ENCODE measurements around the gene VPS13D.

The VPS13D gene

GRCh38 chr1:12353981-12354380 is 124.2 kb downstream of the VPS13D start:
- Histone ChIP-seq H2BK5ac (ENCODE audit: low read depth, low read length, poor library complexity, severe bottlenecking) (no peak overlapping the region), H3K27ac (ENCODE audit: low read length, poor library complexity, severe bottlenecking) (no peak overlapping the region), H2BK120ac (ENCODE audit: low read depth, low read length) (no peak overlapping the region), H3K9ac (ENCODE audit: low read length) (no peak overlapping the region), H3K4me1 (ENCODE audit: control insufficient read depth, insufficient read depth, low read depth, low read length) (no peaks in the 10 kb centered on the region), H2AK5ac (ENCODE audit: low read length, severe bottlenecking) (no peak overlapping the region), H3K4me3 (ENCODE audit: insufficient read depth in 1 of 2, low read depth in 1 of 2, low read length in 2 of 2) (no peak overlapping the region), H4K91ac (ENCODE audit: low read length) (no peak overlapping the region), H2BK15ac (ENCODE audit: low read depth, poor library complexity, severe bottlenecking) (no peak overlapping the region), H3K9me3 (ENCODE audit: control insufficient read depth, low read length) (no peaks in the 10 kb centered on the region), H3K79me1 (replicated peaks; ENCODE audit: low read length, poor library complexity, severe bottlenecking) (no peaks in the 10 kb centered on the region), H3K14ac (ENCODE audit: low read length in 2 of 2) (no peak overlapping the region), H3K18ac (ENCODE audit: low read depth in 1 of 2, low read length in 2 of 2) (no peak overlapping the region), H3K4me2 (ENCODE audit: low read length, poor library complexity, severe bottlenecking) (no peak overlapping the region), H3K36me3 (ENCODE audit: control insufficient read depth in 1 of 2, insufficient read depth in 2 of 2, low read depth in 1 of 2, low read length in 2 of 2) (peaks cover 11 to 89% of the 10 kb centered on the region in 2 experiments), H2AFZ (ENCODE audit: low read depth, low read length) (no peak overlapping the region), H3K27me3 (ENCODE audit: control insufficient read depth in 1 of 2, insufficient read depth in 1 of 2, low read length in 2 of 2) (no peaks in the 10 kb centered on the region), H4K8ac (ENCODE audit: low read length) (no peak overlapping the region), H3K23ac (ENCODE audit: low read length in 2 of 2) (no peak overlapping the region), H2BK12ac (ENCODE audit: low read length in 2 of 2) (no peak overlapping the region), H3K4ac (ENCODE audit: low read depth in 1 of 2, low read length in 2 of 2) (no peak overlapping the region)
- no peak for DNase-seq
- WGBS = 89% methylated on average over 1 of the region's 1 CpG

- Histone ChIP-seq H3K23ac (ENCODE audit: low read length in 2 of 2) (no peak overlapping the region), H2BK12ac (ENCODE audit: low read length in 2 of 2) (no peak overlapping the region), H4K8ac (ENCODE audit: low read length) (no peak overlapping the region), H3K4me3 (ENCODE audit: insufficient read depth in 1 of 2, low read depth in 1 of 2, low read length in 2 of 2) (no peak overlapping the region), H3K27me3 (ENCODE audit: control insufficient read depth in 1 of 2, insufficient read depth in 1 of 2, low read length in 2 of 2) (no peaks in the 10 kb centered on the region), H3K18ac (ENCODE audit: low read depth in 1 of 2, low read length in 2 of 2) (no peak overlapping the region), H2BK5ac (ENCODE audit: low read depth, low read length, poor library complexity, severe bottlenecking) (no peak overlapping the region), H3K36me3 (ENCODE audit: control insufficient read depth in 1 of 2, insufficient read depth in 2 of 2, low read depth in 1 of 2, low read length in 2 of 2) (peaks cover 9 to 79% of the 10 kb centered on the region in 2 experiments), H3K4me2 (ENCODE audit: low read length, poor library complexity, severe bottlenecking) (no peak overlapping the region), H3K27ac (ENCODE audit: low read length, poor library complexity, severe bottlenecking) (no peak overlapping the region), H3K9ac (ENCODE audit: low read length) (no peak overlapping the region), H4K91ac (ENCODE audit: low read length) (no peak overlapping the region), H2AFZ (ENCODE audit: low read depth, low read length) (no peak overlapping the region), H3K4ac (ENCODE audit: low read depth in 1 of 2, low read length in 2 of 2) (no peak overlapping the region), H2BK15ac (ENCODE audit: low read depth, poor library complexity, severe bottlenecking) (no peak overlapping the region), H2AK5ac (ENCODE audit: low read length, severe bottlenecking) (no peak overlapping the region), H3K79me1 (replicated peaks; ENCODE audit: low read length, poor library complexity, severe bottlenecking) (no peaks in the 10 kb centered on the region), H3K14ac (ENCODE audit: low read length in 2 of 2) (no peak overlapping the region), H3K4me1 (ENCODE audit: control insufficient read depth, insufficient read depth, low read depth, low read length) (no peaks in the 10 kb centered on the region), H3K9me3 (ENCODE audit: control insufficient read depth, low read length) (no peaks in the 10 kb centered on the region), H2BK120ac (ENCODE audit: low read depth, low read length) (no peak overlapping the region)
- WGBS = over 99% methylated on average over 7 of the region's 8 CpGs
- DNase-seq = no peak
Observed at GRCh38 chr1:12356004-12356890, 126.4 kb downstream of the VPS13D start.

GRCh38 chr1:12358499-12358898 is 128.7 kb downstream of the VPS13D start:
- Histone ChIP-seq H3K27ac (ENCODE audit: low read length, poor library complexity, severe bottlenecking) (no peak overlapping the region), H3K14ac (ENCODE audit: low read length in 2 of 2) (no peak overlapping the region), H2AFZ (ENCODE audit: low read depth, low read length) (no peak overlapping the region), H3K4ac (ENCODE audit: low read depth in 1 of 2, low read length in 2 of 2) (no peak overlapping the region), H3K79me1 (replicated peaks; ENCODE audit: low read length, poor library complexity, severe bottlenecking) (no peaks in the 10 kb centered on the region), H3K18ac (ENCODE audit: low read depth in 1 of 2, low read length in 2 of 2) (no peak overlapping the region), H4K91ac (ENCODE audit: low read length) (no peak overlapping the region), H3K27me3 (ENCODE audit: control insufficient read depth in 1 of 2, insufficient read depth in 1 of 2, low read length in 2 of 2) (no peaks in the 10 kb centered on the region), H2BK120ac (ENCODE audit: low read depth, low read length) (no peak overlapping the region), H3K9ac (ENCODE audit: low read length) (no peak overlapping the region), H2BK12ac (ENCODE audit: low read length in 2 of 2) (no peak overlapping the region), H2BK5ac (ENCODE audit: low read depth, low read length, poor library complexity, severe bottlenecking) (no peak overlapping the region), H3K4me1 (ENCODE audit: control insufficient read depth, insufficient read depth, low read depth, low read length) (no peaks in the 10 kb centered on the region), H2BK15ac (ENCODE audit: low read depth, poor library complexity, severe bottlenecking) (no peak overlapping the region), H2AK5ac (ENCODE audit: low read length, severe bottlenecking) (no peak overlapping the region), H4K8ac (ENCODE audit: low read length) (no peak overlapping the region), H3K4me3 (ENCODE audit: insufficient read depth in 1 of 2, low read depth in 1 of 2, low read length in 2 of 2) (no peak overlapping the region), H3K4me2 (ENCODE audit: low read length, poor library complexity, severe bottlenecking) (no peak overlapping the region), H3K23ac (ENCODE audit: low read length in 2 of 2) (no peak overlapping the region), H3K36me3 (ENCODE audit: control insufficient read depth in 1 of 2, insufficient read depth in 2 of 2, low read depth in 1 of 2, low read length in 2 of 2) (peaks cover 12 to 81% of the 10 kb centered on the region in 2 experiments), H3K9me3 (ENCODE audit: control insufficient read depth, low read length) (no peaks in the 10 kb centered on the region)
- no peak for DNase-seq
- 88% methylated on average over 5 of the region's 6 CpGs for WGBS

GRCh38 chr1:12359359-12360133 is 129.7 kb downstream of the VPS13D start:
- Histone ChIP-seq H4K8ac (ENCODE audit: low read length) (no peak overlapping the region), H2BK5ac (ENCODE audit: low read depth, low read length, poor library complexity, severe bottlenecking) (no peak overlapping the region), H2AK5ac (ENCODE audit: low read length, severe bottlenecking) (no peak overlapping the region), H3K27ac (ENCODE audit: low read length, poor library complexity, severe bottlenecking) (no peak overlapping the region), H4K91ac (ENCODE audit: low read length) (no peak overlapping the region), H3K9me3 (ENCODE audit: control insufficient read depth, low read length) (no peaks in the 10 kb centered on the region), H3K36me3 (ENCODE audit: control insufficient read depth in 1 of 2, insufficient read depth in 2 of 2, low read depth in 1 of 2, low read length in 2 of 2) (peaks cover 14 to 79% of the 10 kb centered on the region in 2 experiments), H3K23ac (ENCODE audit: low read length in 2 of 2) (no peak overlapping the region), H3K27me3 (ENCODE audit: control insufficient read depth in 1 of 2, insufficient read depth in 1 of 2, low read length in 2 of 2) (no peaks in the 10 kb centered on the region), H3K18ac (ENCODE audit: low read depth in 1 of 2, low read length in 2 of 2) (no peak overlapping the region), H2BK120ac (ENCODE audit: low read depth, low read length) (no peak overlapping the region), H3K4me1 (ENCODE audit: control insufficient read depth, insufficient read depth, low read depth, low read length) (no peaks in the 10 kb centered on the region), H3K4me3 (ENCODE audit: insufficient read depth in 1 of 2, low read depth in 1 of 2, low read length in 2 of 2) (no peak overlapping the region), H3K79me1 (replicated peaks; ENCODE audit: low read length, poor library complexity, severe bottlenecking) (no peaks in the 10 kb centered on the region), H3K9ac (ENCODE audit: low read length) (no peak overlapping the region), H2BK15ac (ENCODE audit: low read depth, poor library complexity, severe bottlenecking) (no peak overlapping the region), H2AFZ (ENCODE audit: low read depth, low read length) (no peak overlapping the region), H3K4ac (ENCODE audit: low read depth in 1 of 2, low read length in 2 of 2) (no peak overlapping the region), H3K4me2 (ENCODE audit: low read length, poor library complexity, severe bottlenecking) (no peak overlapping the region), H3K14ac (ENCODE audit: low read length in 2 of 2) (no peak overlapping the region), H2BK12ac (ENCODE audit: low read length in 2 of 2) (no peak overlapping the region)
- WGBS = 83% methylated on average over 3 of the region's 3 CpGs
- no peak for DNase-seq

All from mesenchymal stem cell (in vitro differentiated cells and primary cell).